Activated T-cell treated with anti-CD3 and anti-CD28 coated beads for 1 hour (primary cell): ENCODE measurements around the gene ENPP1.

ENCODE experiments used
- DNase-seq: peaks from one replicate; pipeline ENCODE4 v3.0.0-alpha.2; 2020; ENCODE audit warnings: low read depth

The ENPP1 gene

GRCh38 chr6:131807644-131808459, at the start of gene ENPP1:
TSS of gene ENPP1 (plus strand) at chr6:131808020. CDS start at chr6:131808036, 16 bp downstream.
- peak; percentile 23 for DNase-seq

- no peak for DNase-seq
Observed at GRCh38 chr6:131758920-131759319, 48.9 kb upstream of the ENPP1 start.

GRCh38 chr6:131761060-131761761, 46.6 kb upstream of the ENPP1 start:
- DNase-seq, result no peak

GRCh38 chr6:131761762-131762067, 46.1 kb upstream of the ENPP1 start:
- DNase-seq, result no peak

- no peak for DNase-seq
Observed at GRCh38 chr6:131762984-131763383, 44.8 kb upstream of the ENPP1 start.

- DNase-seq, result no peak
Observed at GRCh38 chr6:131763749-131764148, 44.1 kb upstream of the ENPP1 start.

- no peak for DNase-seq
Observed at GRCh38 chr6:131764350-131764749, 43.5 kb upstream of the ENPP1 start.

- no peak for DNase-seq
Observed at GRCh38 chr6:131765081-131765803, 42.6 kb upstream of the ENPP1 start.

GRCh38 chr6:131765804-131766135, 42.0 kb upstream of the ENPP1 start:
- no peak for DNase-seq

- DNase-seq, result no peak
Observed at GRCh38 chr6:131766631-131767030, 41.2 kb upstream of the ENPP1 start.

GRCh38 chr6:131768964-131769363, 38.9 kb upstream of the ENPP1 start:
- DNase-seq, result no peak

- no peak for DNase-seq
Observed at GRCh38 chr6:131769385-131770141, 38.3 kb upstream of the ENPP1 start.

- DNase-seq, result no peak
Observed at GRCh38 chr6:131770776-131771175, 37.0 kb upstream of the ENPP1 start.

GRCh38 chr6:131773284-131773950, 34.4 kb upstream of the ENPP1 start:
- DNase-seq, result no peak

- DNase-seq, result no peak
Observed at GRCh38 chr6:131775886-131776285, 31.9 kb upstream of the ENPP1 start.

- no peak for DNase-seq
Observed at GRCh38 chr6:131776985-131777384, 30.8 kb upstream of the ENPP1 start.

- DNase-seq, result no peak
Observed at GRCh38 chr6:131778169-131778568, 29.7 kb upstream of the ENPP1 start.

GRCh38 chr6:131779304-131779703, 28.5 kb upstream of the ENPP1 start:
- DNase-seq, result no peak

- DNase-seq, result no peak
Observed at GRCh38 chr6:131780600-131780999, 27.2 kb upstream of the ENPP1 start.

- no peak for DNase-seq
Observed at GRCh38 chr6:131781687-131782086, 26.1 kb upstream of the ENPP1 start.

- no peak for DNase-seq
Observed at GRCh38 chr6:131782764-131783163, 25.1 kb upstream of the ENPP1 start.

- no peak for DNase-seq
Observed at GRCh38 chr6:131784561-131784960, 23.3 kb upstream of the ENPP1 start.
